ENCODE results near the gene ETV7.

ETV7 gene

GRCh38 chr6:36360241-36361054 is 27.0 kb downstream of the ETV7 start:
- ATAC-seq, result peak; percentile 98

GRCh38 chr6:36358226-36358915 is 29.1 kb downstream of the ETV7 start:
- no peak for ATAC-seq
- TF ChIP-seq SNAI2 (CRISPR knock-in tag; IDR thresholded peaks at IDR 0.05) (no peak), RARB (CRISPR knock-in tag; IDR thresholded peaks at IDR 0.05) (no peak), ISL1 (CRISPR knock-in tag; IDR thresholded peaks at IDR 0.05) (peak; percentile 48), ZNF8 (CRISPR knock-in tag; IDR thresholded peaks at IDR 0.05) (no peak), ZNF565 (CRISPR knock-in tag; conservative IDR thresholded peaks at IDR 0.05; ENCODE audit: low read depth) (no peak), ESRRG (CRISPR knock-in tag; IDR thresholded peaks at IDR 0.05) (no peak)
- TF ChIP-seq, protein P1, sequence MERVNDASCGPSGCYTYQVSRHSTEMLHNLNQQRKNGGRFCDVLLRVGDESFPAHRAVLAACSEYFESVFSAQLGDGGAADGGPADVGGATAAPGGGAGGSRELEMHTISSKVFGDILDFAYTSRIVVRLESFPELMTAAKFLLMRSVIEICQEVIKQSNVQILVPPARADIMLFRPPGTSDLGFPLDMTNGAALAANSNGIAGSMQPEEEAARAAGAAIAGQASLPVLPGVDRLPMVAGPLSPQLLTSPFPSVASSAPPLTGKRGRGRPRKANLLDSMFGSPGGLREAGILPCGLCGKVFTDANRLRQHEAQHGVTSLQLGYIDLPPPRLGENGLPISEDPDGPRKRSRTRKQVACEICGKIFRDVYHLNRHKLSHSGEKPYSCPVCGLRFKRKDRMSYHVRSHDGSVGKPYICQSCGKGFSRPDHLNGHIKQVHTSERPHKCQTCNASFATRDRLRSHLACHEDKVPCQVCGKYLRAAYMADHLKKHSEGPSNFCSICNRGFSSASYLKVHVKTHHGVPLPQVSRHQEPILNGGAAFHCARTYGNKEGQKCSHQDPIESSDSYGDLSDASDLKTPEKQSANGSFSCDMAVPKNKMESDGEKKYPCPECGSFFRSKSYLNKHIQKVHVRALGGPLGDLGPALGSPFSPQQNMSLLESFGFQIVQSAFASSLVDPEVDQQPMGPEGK (CRISPR knock-in tag; IDR thresholded peaks at IDR 0.05; ENCODE audit: borderline replicate concordance), result 0 out of 2 replicates have a peak, but pooled peaks have one; percentile 27

More at GRCh38 chr6:36360241-36361054, 27.0 kb downstream of the ETV7 start:
- no peak for TF ChIP-seq SNAI2 (CRISPR knock-in tag; IDR thresholded peaks at IDR 0.05)
- TF ChIP-seq ZFP3 (CRISPR knock-in tag; IDR thresholded peaks at IDR 0.05), result no peak
- TF ChIP-seq CREB5 (CRISPR knock-in tag; IDR thresholded peaks at IDR 0.05; ENCODE audit: low read depth), result no peak
- TF ChIP-seq CSRNP3 (CRISPR knock-in tag; IDR thresholded peaks at IDR 0.05), result no peak
- no peak for TF ChIP-seq CSDC2 (CRISPR knock-in tag; IDR thresholded peaks at IDR 0.05)
- TF ChIP-seq TOX (CRISPR knock-in tag; IDR thresholded peaks at IDR 0.05; ENCODE audit: borderline replicate concordance), result no peak
- TF ChIP-seq ESRRG (CRISPR knock-in tag; IDR thresholded peaks at IDR 0.05), result no peak
- TF ChIP-seq, protein P1 (CRISPR knock-in tag; IDR thresholded peaks at IDR 0.05; ENCODE audit: borderline replicate concordance), result no peak
- TF ChIP-seq GLIS3 (CRISPR knock-in tag; IDR thresholded peaks at IDR 0.05), result no peak
- no peak for TF ChIP-seq BACH2 (CRISPR knock-in tag; IDR thresholded peaks at IDR 0.05; ENCODE audit: borderline replicate concordance)
- TF ChIP-seq ZNF565 (CRISPR knock-in tag; conservative IDR thresholded peaks at IDR 0.05; ENCODE audit: low read depth), result no peak
- no peak for TF ChIP-seq ISL1 (CRISPR knock-in tag; IDR thresholded peaks at IDR 0.05)
- TF ChIP-seq TCF4 (CRISPR knock-in tag; IDR thresholded peaks at IDR 0.05; ENCODE audit: borderline replicate concordance), result no peak
- TF ChIP-seq, protein P2, sequence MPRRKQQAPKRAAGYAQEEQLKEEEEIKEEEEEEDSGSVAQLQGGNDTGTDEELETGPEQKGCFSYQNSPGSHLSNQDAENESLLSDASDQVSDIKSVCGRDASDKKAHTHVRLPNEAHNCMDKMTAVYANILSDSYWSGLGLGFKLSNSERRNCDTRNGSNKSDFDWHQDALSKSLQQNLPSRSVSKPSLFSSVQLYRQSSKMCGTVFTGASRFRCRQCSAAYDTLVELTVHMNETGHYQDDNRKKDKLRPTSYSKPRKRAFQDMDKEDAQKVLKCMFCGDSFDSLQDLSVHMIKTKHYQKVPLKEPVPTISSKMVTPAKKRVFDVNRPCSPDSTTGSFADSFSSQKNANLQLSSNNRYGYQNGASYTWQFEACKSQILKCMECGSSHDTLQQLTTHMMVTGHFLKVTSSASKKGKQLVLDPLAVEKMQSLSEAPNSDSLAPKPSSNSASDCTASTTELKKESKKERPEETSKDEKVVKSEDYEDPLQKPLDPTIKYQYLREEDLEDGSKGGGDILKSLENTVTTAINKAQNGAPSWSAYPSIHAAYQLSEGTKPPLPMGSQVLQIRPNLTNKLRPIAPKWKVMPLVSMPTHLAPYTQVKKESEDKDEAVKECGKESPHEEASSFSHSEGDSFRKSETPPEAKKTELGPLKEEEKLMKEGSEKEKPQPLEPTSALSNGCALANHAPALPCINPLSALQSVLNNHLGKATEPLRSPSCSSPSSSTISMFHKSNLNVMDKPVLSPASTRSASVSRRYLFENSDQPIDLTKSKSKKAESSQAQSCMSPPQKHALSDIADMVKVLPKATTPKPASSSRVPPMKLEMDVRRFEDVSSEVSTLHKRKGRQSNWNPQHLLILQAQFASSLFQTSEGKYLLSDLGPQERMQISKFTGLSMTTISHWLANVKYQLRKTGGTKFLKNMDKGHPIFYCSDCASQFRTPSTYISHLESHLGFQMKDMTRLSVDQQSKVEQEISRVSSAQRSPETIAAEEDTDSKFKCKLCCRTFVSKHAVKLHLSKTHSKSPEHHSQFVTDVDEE (CRISPR knock-in tag; IDR thresholded peaks at IDR 0.05), result no peak
- TF ChIP-seq OSR1 (CRISPR knock-in tag; IDR thresholded peaks at IDR 0.05), result no peak
- no peak for TF ChIP-seq PPARA (CRISPR knock-in tag; IDR thresholded peaks at IDR 0.05; ENCODE audit: borderline replicate concordance)
- no peak for TF ChIP-seq RARB (CRISPR knock-in tag; IDR thresholded peaks at IDR 0.05)
- no peak for TF ChIP-seq ARNTL (CRISPR knock-in tag; IDR thresholded peaks at IDR 0.05; ENCODE audit: borderline replicate concordance, low read depth)
- no peak for TF ChIP-seq ZNF70 (CRISPR knock-in tag; IDR thresholded peaks at IDR 0.05)
